ENCODE measurements around the gene PPP1R11.

DNA sequence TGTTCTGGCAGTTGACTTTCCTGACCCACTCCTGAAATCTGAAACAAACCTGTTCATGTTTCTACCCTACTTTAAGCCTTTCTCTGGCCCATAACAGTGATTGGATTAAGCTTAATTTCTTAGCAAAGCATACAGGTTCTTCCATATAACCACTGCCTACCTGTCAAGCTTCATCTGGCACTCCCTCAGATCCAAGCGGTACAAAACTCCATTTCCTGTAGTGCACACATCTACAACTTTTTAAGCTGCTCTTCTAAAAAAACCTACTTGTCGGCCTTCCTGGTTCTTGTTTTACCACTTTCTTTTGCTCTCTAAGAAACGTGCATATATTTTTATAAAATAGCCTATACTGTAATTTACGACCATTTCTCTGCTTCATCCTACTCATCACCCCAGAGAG lies 916 bp upstream of the PPP1R11 start:
- TF ChIP-seq, protein P1, sequence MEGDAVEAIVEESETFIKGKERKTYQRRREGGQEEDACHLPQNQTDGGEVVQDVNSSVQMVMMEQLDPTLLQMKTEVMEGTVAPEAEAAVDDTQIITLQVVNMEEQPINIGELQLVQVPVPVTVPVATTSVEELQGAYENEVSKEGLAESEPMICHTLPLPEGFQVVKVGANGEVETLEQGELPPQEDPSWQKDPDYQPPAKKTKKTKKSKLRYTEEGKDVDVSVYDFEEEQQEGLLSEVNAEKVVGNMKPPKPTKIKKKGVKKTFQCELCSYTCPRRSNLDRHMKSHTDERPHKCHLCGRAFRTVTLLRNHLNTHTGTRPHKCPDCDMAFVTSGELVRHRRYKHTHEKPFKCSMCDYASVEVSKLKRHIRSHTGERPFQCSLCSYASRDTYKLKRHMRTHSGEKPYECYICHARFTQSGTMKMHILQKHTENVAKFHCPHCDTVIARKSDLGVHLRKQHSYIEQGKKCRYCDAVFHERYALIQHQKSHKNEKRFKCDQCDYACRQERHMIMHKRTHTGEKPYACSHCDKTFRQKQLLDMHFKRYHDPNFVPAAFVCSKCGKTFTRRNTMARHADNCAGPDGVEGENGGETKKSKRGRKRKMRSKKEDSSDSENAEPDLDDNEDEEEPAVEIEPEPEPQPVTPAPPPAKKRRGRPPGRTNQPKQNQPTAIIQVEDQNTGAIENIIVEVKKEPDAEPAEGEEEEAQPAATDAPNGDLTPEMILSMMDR (IDR thresholded peaks at IDR 0.05): no peak
- TF ChIP-seq POLR2A (IDR thresholded peaks at IDR 0.05): no peak

Measured in vagina (tissue), 2 donors.